H1 (cell line): ENCODE data around the gene ADIPOQ.
"Not testable (repeated sequence)": the region's sequence is repeated elsewhere in the genome, so short reads cannot be mapped to it uniquely, and the experiment has no call there.

Experiments
- CBX8 ChIP-seq: fragments of 300-800, 300-1000 bp; sonication (generic); IDR thresholded peaks from 2 replicates; pipeline ENCODE4 v1.7.1; 2016; ENCODE audit warnings: low read depth, low read length, borderline replicate concordance
- MAFK ChIP-seq: IDR thresholded peaks from 2 replicates; pipeline ENCODE4 v1.6.1; 2012; ENCODE audit warnings: low read depth, mild to moderate bottlenecking, improper control_type of control experiment, low read length
- PHF8 ChIP-seq: fragments of 200-600 bp; sonication (generic); conservative IDR thresholded peaks from 2 replicates; pipeline ENCODE4 v1.7.1; 2012; ENCODE audit warnings: low read depth, mild to moderate bottlenecking, inconsistent platforms, low read length, moderate library complexity
- POLR2A ChIP-seq, 2 experiments: IDR thresholded peaks; 1 replicate in 1 of 2; 2 replicates in 1 of 2; pipeline ENCODE4 v1.6.1; 2011; ENCODE audit warnings: low read depth in 2 of 2, low read length in 2 of 2, mild to moderate bottlenecking in 2 of 2; ENCODE audit errors: control extremely low read depth in 1 of 2
- POLR2AphosphoS5 ChIP-seq: IDR thresholded peaks from 2 replicates; pipeline ENCODE4 v1.6.1; 2011; ENCODE audit warnings: low read depth, low read length
- RAD21 ChIP-seq, 2 experiments: IDR thresholded peaks in 1 of 2; conservative IDR thresholded peaks in 1 of 2; 2 replicates each; pipeline ENCODE4 v1.6.1; 2011; ENCODE audit warnings: low read depth in 2 of 2, low read length in 2 of 2, improper control_type of control experiment in 1 of 2, inconsistent platforms in 1 of 2, mild to moderate bottlenecking in 1 of 2, moderate library complexity in 1 of 2
- SIN3A ChIP-seq, 2 experiments: IDR thresholded peaks in 1 of 2; conservative IDR thresholded peaks in 1 of 2; 2 replicates each; pipeline ENCODE4 v1.6.1; 2011 to 2012; ENCODE audit warnings: low read length in 2 of 2, improper control_type of control experiment in 1 of 2, low read depth in 1 of 2, mild to moderate bottlenecking in 1 of 2
- SIRT6 ChIP-seq: IDR thresholded peaks from one replicate; pipeline ENCODE4 v1.7.1; 2012; ENCODE audit warnings: low read length, inconsistent platforms
- SRF ChIP-seq: IDR thresholded peaks from 2 replicates; pipeline ENCODE4 v1.6.1; 2011; ENCODE audit warnings: mild to moderate bottlenecking, low read depth, low read length, moderate library complexity
- TAF1 ChIP-seq: IDR thresholded peaks from 2 replicates; pipeline ENCODE4 v1.6.1; 2011; ENCODE audit warnings: mild to moderate bottlenecking, low read depth, low read length
- ZNF274 ChIP-seq: IDR thresholded peaks from 2 replicates; pipeline ENCODE4 v1.7.0; 2012; ENCODE audit warnings: low read length, borderline replicate concordance; ENCODE audit errors: extremely low read depth
- TF ChIP-seq, protein P1 (sequence below), 3 experiments: IDR thresholded peaks; 1 replicate in 2 of 3; 2 replicates in 1 of 3; pipeline versions ENCODE4 v1.5.1 to v1.6.1; 2011; ENCODE audit warnings: low read length in 3 of 3, mild to moderate bottlenecking in 3 of 3, inconsistent platforms in 2 of 3, low read depth in 1 of 3, moderate library complexity in 1 of 3; ENCODE audit not compliant: insufficient read depth in 1 of 3; ENCODE audit errors: control extremely low read depth in 1 of 3

DNA sequence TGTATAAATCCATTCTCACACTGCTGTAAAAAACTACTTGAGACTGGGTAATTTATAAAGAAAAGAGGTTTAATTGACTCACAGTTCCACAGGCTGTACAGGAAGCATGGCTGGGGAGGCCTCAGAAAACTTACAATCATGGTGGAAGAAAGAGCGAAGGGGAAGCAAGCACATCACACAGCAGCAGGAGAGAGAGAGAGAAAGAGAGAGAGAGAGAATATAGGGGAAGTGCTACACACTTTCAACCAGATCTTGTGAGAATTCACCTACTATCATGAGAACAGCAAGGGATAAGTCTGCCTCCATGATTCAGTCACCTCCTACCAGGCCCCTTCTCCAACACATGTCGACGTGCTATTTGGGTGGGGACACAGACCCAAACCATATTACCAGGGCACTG is 9.3 kb downstream of the ADIPOQ start:
- TF ChIP-seq ZNF274; POLR2A (IDR thresholded peaks at IDR 0.05; ENCODE audit: control extremely low read depth in 1 of 2, low read depth in 2 of 2, low read length in 2 of 2); RAD21 (IDR thresholded peaks at IDR 0.05 in 1 of 2, conservative IDR thresholded peaks at IDR 0.05 in 1 of 2; ENCODE audit: low read depth in 2 of 2, low read length in 2 of 2); POLR2AphosphoS5; TAF1; MAFK; CBX8; SIRT6; PHF8; SRF; SIN3A (conservative IDR thresholded peaks at IDR 0.05 in 1 of 2, IDR thresholded peaks at IDR 0.05 in 1 of 2; ENCODE audit: low read depth in 1 of 2, low read length in 2 of 2): not testable (repeated sequence)
- TF ChIP-seq, protein P1, sequence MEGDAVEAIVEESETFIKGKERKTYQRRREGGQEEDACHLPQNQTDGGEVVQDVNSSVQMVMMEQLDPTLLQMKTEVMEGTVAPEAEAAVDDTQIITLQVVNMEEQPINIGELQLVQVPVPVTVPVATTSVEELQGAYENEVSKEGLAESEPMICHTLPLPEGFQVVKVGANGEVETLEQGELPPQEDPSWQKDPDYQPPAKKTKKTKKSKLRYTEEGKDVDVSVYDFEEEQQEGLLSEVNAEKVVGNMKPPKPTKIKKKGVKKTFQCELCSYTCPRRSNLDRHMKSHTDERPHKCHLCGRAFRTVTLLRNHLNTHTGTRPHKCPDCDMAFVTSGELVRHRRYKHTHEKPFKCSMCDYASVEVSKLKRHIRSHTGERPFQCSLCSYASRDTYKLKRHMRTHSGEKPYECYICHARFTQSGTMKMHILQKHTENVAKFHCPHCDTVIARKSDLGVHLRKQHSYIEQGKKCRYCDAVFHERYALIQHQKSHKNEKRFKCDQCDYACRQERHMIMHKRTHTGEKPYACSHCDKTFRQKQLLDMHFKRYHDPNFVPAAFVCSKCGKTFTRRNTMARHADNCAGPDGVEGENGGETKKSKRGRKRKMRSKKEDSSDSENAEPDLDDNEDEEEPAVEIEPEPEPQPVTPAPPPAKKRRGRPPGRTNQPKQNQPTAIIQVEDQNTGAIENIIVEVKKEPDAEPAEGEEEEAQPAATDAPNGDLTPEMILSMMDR (IDR thresholded peaks at IDR 0.05; ENCODE audit: control extremely low read depth in 1 of 3, insufficient read depth in 1 of 3, low read depth in 1 of 3, low read length in 3 of 3): not testable (repeated sequence)
